ENCODE results near the gene CELF4. TPM values are rescaled to one million over a fixed set of nuclear protein-coding genes. Genes with fewer than 3 reads are reported as not detected.

The CELF4 gene
- total and polyA plus RNA-seq, 7 donors, result 0.60 to 5.0 (median 1.8) TPM; not detected in 1

DNA sequence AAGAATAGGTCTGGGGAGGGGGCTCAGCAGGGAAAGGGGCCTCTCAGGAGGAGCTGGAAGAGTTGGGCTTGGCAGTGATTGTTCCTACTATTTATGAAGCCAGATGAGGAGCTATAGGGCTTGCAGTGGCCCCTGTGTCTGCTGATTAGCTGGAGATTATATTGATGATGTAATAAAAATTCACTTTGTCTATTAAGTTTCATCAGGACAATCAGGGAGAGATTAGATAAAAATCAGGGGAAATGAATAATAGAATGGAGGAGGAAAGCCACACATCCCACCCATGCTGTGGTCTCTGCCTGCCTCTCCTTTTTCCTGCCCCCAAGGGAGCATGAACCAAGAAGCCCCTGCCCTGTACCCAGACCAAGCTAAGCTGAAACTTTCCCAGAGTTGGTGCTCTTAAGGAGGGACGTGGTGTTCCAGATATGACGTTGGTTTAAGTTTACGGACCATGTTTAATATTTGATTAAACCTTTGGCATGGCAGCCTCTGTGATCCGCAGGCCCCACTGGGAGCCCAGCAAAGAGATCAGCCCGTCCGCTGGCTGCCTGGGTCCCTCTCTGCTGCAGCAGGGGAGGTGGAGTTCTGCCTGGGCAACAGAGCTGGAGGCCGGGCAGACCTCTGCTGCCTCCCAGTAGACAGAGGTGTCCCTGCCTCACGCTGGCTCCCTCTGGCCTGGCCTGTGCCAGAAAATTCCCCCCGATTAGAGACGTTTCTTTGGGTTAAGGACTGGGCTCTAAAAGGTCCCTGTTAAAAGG lies 15.3 kb downstream of the CELF4 start:
- H3K9me3 ChIP-seq, result no peaks in the 10 kb centered on the region
- no peak for TF ChIP-seq POLR2A (IDR thresholded peaks at IDR 0.05)
- TF ChIP-seq EP300 (IDR thresholded peaks at IDR 0.05), result no peak
- no peak for TF ChIP-seq POLR2AphosphoS5 (IDR thresholded peaks at IDR 0.05)
- TF ChIP-seq, protein P1, sequence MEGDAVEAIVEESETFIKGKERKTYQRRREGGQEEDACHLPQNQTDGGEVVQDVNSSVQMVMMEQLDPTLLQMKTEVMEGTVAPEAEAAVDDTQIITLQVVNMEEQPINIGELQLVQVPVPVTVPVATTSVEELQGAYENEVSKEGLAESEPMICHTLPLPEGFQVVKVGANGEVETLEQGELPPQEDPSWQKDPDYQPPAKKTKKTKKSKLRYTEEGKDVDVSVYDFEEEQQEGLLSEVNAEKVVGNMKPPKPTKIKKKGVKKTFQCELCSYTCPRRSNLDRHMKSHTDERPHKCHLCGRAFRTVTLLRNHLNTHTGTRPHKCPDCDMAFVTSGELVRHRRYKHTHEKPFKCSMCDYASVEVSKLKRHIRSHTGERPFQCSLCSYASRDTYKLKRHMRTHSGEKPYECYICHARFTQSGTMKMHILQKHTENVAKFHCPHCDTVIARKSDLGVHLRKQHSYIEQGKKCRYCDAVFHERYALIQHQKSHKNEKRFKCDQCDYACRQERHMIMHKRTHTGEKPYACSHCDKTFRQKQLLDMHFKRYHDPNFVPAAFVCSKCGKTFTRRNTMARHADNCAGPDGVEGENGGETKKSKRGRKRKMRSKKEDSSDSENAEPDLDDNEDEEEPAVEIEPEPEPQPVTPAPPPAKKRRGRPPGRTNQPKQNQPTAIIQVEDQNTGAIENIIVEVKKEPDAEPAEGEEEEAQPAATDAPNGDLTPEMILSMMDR (IDR thresholded peaks at IDR 0.05), result no peak
- no peak overlapping the region for H3K27ac ChIP-seq
- no peak overlapping the region for H3K4me3 ChIP-seq
- intact Hi-C loops (cut with DNase I), result no loop called here
- H3K36me3 ChIP-seq, result no peaks in the 10 kb centered on the region
- H3K27me3 ChIP-seq, result peaks cover 0 to 26% (median 0%) of the 10 kb centered on the region in 3 donors
- no peak for DNase-seq
- WGBS, 2 donors, result 63 to 83% methylated on average over 10 of the region's 10 CpGs
- no peaks in the 10 kb centered on the region for H3K4me1 ChIP-seq

- Histone ChIP-seq H3K4me3 (no peak overlapping the region), H3K4me1 (no peaks in the 10 kb centered on the region), H3K36me3 (no peaks in the 10 kb centered on the region), H3K27ac (no peak overlapping the region), H3K27me3 (peaks cover 0 to 23% (median 0%) of the 10 kb centered on the region in 3 donors), H3K9me3 (no peaks in the 10 kb centered on the region)
- DNase-seq, result no peak
- WGBS, 2 donors, result 79 to 82% methylated on average over 12 of the region's 12 CpGs
- intact Hi-C loops (cut with DNase I), result no loop called here
- TF ChIP-seq POLR2AphosphoS5 (IDR thresholded peaks at IDR 0.05), result no peak
- no peak for TF ChIP-seq EP300 (IDR thresholded peaks at IDR 0.05)
- TF ChIP-seq, protein P1 (IDR thresholded peaks at IDR 0.05), result no peak
- no peak for TF ChIP-seq POLR2A (IDR thresholded peaks at IDR 0.05)
Measured at GRCh38 chr18:37548679-37549289, 16.8 kb downstream of the CELF4 start.

DNA sequence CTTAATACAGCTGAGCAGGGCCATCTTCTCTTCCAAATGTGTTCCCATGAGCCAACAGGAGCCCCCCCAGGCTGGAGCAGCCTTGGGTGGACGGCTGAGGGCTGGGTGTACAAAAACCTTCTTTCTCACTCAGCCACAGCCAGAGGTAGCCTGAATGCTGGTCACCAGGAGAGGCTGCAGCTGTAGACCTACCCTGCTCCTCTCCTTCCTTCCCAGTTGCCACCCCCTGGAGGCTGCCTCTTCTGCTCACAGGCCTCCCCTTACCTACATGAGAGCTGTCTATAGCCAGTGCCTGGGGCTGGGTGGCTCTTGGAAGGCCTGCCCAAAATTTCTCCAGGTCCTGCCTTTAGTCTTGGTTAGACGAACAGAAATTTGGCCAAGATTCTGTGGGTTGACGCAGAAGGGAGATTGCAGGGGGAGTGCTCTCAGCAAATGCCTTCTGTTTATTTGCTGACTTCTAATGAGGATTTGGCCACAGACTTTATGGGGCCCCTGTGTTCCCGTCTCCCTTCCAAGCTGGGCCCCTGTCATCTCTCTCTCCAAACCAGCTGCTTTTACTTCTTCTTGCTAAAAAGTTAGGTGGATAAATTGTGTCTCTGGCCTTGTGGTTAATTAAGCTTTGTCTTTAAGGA lies 18.3 kb downstream of the CELF4 start:
- no peaks in the 10 kb centered on the region for H3K4me1 ChIP-seq
- WGBS, 2 donors, result 34 to 60% methylated on average over 4 of the region's 4 CpGs
- H3K36me3 ChIP-seq, result no peaks in the 10 kb centered on the region
- no peak for DNase-seq
- no peak overlapping the region for H3K27ac ChIP-seq
- intact Hi-C loops (cut with DNase I), result no loop called here
- H3K4me3 ChIP-seq, result no peak overlapping the region
- peaks cover 0 to 23% (median 0%) of the 10 kb centered on the region in 3 donors for H3K27me3 ChIP-seq
- TF ChIP-seq, protein P1 (IDR thresholded peaks at IDR 0.05), result no peak
- TF ChIP-seq POLR2AphosphoS5 (IDR thresholded peaks at IDR 0.05) (no peak), EP300 (IDR thresholded peaks at IDR 0.05) (no peak), POLR2A (IDR thresholded peaks at IDR 0.05) (no peak)
- no peaks in the 10 kb centered on the region for H3K9me3 ChIP-seq

DNA sequence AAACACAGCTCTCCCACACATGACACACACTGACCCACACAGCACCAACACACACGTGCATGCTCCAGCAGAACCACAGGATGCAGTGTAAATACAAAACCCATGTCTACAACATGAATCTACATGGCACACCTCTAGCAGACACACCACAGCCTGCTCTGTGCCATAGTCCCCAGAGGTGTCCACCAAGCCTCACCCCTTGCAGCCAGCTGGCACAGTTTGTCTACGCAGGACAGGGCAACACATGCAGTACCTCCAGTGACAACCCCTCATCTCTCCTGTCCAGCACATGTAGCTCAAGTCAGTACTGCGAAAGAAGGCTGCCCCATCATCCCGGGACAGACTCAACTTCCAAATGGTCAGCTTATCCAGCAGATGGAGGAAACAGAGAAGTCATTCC lies 18.9 kb downstream of the CELF4 start:
- H3K9me3 ChIP-seq, result no peaks in the 10 kb centered on the region
- H3K4me1 ChIP-seq, result no peaks in the 10 kb centered on the region
- no peak overlapping the region for H3K27ac ChIP-seq
- H3K27me3 ChIP-seq, result peaks cover 0 to 20% (median 0%) of the 10 kb centered on the region in 3 donors
- intact Hi-C loops (cut with DNase I), result no loop called here
- H3K36me3 ChIP-seq, result no peaks in the 10 kb centered on the region
- H3K4me3 ChIP-seq, result no peak overlapping the region
- WGBS, 2 donors, result 70 to 79% methylated on average over 4 of the region's 4 CpGs
- no peak for DNase-seq
- TF ChIP-seq POLR2A (IDR thresholded peaks at IDR 0.05) (no peak), POLR2AphosphoS5 (IDR thresholded peaks at IDR 0.05) (no peak), EP300 (IDR thresholded peaks at IDR 0.05) (no peak)
- TF ChIP-seq, protein P1 (IDR thresholded peaks at IDR 0.05), result no peak
